GM12865 (cell line): ENCODE measurements around the gene LOXL1.

Experiments
- DNase-seq: peaks from one replicate; pipeline ENCODE4 v3.0.0; 2010; ENCODE audit warnings: low read depth
- H3K4me3 ChIP-seq: 2 replicates; pipeline ENCODE4 v1.5.1; 2011; ENCODE audit warnings: mild to moderate bottlenecking, low read depth, low read length, control low read depth
- TF ChIP-seq, protein P1 (sequence below): IDR thresholded peaks from 2 replicates; pipeline ENCODE4 v1.5.1; 2011; ENCODE audit warnings: low read length, control low read depth, low read depth, inconsistent platforms; ENCODE audit not compliant: insufficient read depth; ENCODE audit errors: missing control alignments

The LOXL1 gene, protein sequence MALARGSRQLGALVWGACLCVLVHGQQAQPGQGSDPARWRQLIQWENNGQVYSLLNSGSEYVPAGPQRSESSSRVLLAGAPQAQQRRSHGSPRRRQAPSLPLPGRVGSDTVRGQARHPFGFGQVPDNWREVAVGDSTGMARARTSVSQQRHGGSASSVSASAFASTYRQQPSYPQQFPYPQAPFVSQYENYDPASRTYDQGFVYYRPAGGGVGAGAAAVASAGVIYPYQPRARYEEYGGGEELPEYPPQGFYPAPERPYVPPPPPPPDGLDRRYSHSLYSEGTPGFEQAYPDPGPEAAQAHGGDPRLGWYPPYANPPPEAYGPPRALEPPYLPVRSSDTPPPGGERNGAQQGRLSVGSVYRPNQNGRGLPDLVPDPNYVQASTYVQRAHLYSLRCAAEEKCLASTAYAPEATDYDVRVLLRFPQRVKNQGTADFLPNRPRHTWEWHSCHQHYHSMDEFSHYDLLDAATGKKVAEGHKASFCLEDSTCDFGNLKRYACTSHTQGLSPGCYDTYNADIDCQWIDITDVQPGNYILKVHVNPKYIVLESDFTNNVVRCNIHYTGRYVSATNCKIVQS

GRCh38 chr15:73926219-73927002 lies at the start of gene LOXL1:
Gene LOXL1 (plus strand): TSS chr15:73926462. CDS start chr15:73926784, 322 bp downstream.
- TF ChIP-seq, protein P1, sequence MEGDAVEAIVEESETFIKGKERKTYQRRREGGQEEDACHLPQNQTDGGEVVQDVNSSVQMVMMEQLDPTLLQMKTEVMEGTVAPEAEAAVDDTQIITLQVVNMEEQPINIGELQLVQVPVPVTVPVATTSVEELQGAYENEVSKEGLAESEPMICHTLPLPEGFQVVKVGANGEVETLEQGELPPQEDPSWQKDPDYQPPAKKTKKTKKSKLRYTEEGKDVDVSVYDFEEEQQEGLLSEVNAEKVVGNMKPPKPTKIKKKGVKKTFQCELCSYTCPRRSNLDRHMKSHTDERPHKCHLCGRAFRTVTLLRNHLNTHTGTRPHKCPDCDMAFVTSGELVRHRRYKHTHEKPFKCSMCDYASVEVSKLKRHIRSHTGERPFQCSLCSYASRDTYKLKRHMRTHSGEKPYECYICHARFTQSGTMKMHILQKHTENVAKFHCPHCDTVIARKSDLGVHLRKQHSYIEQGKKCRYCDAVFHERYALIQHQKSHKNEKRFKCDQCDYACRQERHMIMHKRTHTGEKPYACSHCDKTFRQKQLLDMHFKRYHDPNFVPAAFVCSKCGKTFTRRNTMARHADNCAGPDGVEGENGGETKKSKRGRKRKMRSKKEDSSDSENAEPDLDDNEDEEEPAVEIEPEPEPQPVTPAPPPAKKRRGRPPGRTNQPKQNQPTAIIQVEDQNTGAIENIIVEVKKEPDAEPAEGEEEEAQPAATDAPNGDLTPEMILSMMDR = no peak
- H3K4me3 ChIP-seq = no peak within 1 kb of the TSS
- no peak for DNase-seq

DNA sequence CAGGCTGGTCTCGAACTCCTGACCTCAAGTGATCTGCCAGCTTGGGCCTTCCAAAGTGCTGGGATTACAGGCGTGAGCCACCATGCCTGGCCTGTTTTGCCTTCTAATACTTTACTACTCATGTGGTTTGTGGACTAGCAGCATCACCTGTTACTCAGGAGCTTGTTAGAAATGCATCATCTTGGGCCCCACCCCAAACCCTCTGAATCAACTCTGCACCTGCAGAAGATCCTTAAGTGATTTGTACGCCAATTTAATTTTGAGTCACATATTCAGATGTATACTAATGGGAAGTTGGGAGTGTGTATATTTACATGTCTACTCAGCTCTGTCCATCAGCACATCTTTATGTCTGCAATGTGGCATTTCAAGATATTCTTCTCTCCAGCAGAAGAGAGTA lies 46.8 kb upstream of the LOXL1 start:
- TF ChIP-seq, protein P1 = no peak
- H3K4me3 ChIP-seq = no peak overlapping the region
- no peak for DNase-seq

- no peak for DNase-seq
- H3K4me3 ChIP-seq = no peak overlapping the region
- TF ChIP-seq, protein P1 = no peak
These were observed 44.5 kb upstream of the LOXL1 start for GRCh38 chr15:73881579-73882320.

DNA sequence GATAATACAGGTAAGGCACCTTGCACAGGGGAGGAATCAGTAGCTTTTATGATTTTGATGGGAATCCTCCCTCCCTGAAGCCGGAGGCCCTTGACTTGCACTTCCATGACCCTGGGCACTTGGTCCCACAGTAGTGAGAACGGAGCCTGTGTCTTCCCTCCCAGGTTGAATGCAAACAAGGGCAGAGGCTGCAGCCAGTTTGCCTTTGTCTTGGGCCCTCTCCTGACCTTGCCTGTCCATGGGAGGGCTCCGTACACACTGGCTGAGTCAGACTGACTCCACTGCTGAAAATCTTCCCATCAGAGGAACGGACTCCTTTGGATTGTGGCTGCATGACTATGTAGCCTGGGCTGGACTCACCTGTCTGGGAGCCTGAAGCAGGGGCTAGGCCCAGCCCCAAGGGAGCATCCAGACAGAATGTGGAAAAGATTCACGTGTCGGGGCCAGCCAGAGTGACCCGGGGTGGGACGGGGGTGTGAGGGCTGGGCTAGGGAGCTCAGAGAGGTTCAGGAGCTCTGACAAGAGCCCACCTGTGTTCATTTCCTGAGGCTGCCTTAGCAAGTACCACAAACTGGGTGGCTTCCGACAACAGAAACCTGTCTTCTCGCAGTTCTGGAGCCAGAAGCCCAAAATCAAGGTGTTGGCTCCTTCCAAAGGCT lies 43.4 kb upstream of the LOXL1 start:
- DNase-seq = no peak
- TF ChIP-seq, protein P1 = no peak
- H3K4me3 ChIP-seq = no peak overlapping the region

DNA sequence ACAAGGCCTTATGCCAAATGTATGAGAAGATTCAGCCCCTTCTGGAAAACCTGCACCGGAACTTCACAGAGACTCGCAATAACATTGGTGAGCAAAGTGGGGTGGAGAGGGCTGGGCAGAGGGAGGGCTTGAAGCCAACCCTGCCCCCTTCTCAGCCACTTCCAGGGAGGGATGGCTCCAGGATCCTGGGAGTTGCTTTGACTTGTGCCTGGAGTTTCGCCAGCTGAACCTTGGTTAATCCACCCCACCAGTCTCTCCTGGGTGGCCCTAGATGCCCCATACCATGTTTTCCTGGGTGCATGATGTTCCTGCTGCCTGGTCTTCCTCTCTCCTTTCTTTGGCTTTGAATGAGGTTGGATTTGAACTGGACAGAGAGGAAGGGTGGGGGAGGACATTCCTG lies 42.1 kb upstream of the LOXL1 start:
- TF ChIP-seq, protein P1 = no peak
- no peak for DNase-seq
- no peak overlapping the region for H3K4me3 ChIP-seq

- H3K4me3 ChIP-seq = no peak overlapping the region
- TF ChIP-seq, protein P1 = no peak
- no peak for DNase-seq
These were observed 40.1 kb upstream of the LOXL1 start for GRCh38 chr15:73885954-73886700.
